Liver (tissue), 3 donors: ENCODE measurements around the gene SOX6.

ENCODE experiments used
- FOXA2 ChIP-seq: IDR thresholded peaks from 2 replicates; pipeline ENCODE4 v1.6.1; 2016; ENCODE audit warnings: antibody characterized with exemption
- GABPA ChIP-seq, 2 donors: IDR thresholded peaks in 1 of 2; conservative IDR thresholded peaks in 1 of 2; 2 replicates each; pipeline ENCODE4 v1.6.1; 2016; ENCODE audit warnings: antibody characterized with exemption in 2 of 2, mild to moderate bottlenecking in 1 of 2, moderate library complexity in 1 of 2
- JUND ChIP-seq, 2 donors: IDR thresholded peaks; 2 replicates each; pipeline ENCODE4 v1.6.1; 2016; ENCODE audit warnings: antibody characterized with exemption in 2 of 2
- RAD21 ChIP-seq, 2 donors: IDR thresholded peaks; 2 replicates each; pipeline ENCODE4 v1.6.1; 2016; ENCODE audit warnings: antibody characterized with exemption in 2 of 2, mild to moderate bottlenecking in 2 of 2
- RXRA ChIP-seq, 2 donors: IDR thresholded peaks; 2 replicates each; pipeline ENCODE4 v1.6.1; 2017 to 2018; ENCODE audit warnings: antibody characterized with exemption in 2 of 2, mild to moderate bottlenecking in 1 of 2
- SP1 ChIP-seq: IDR thresholded peaks from 2 replicates; pipeline ENCODE4 v1.6.1; 2018; ENCODE audit warnings: antibody characterized with exemption, mild to moderate bottlenecking
- TAF1 ChIP-seq: conservative IDR thresholded peaks from 2 replicates; pipeline ENCODE4 v1.6.1; 2016; ENCODE audit warnings: antibody characterized with exemption, mild to moderate bottlenecking
- YY1 ChIP-seq: IDR thresholded peaks from 2 replicates; pipeline ENCODE4 v1.6.1; 2016; ENCODE audit warnings: antibody characterized with exemption, mild to moderate bottlenecking
- TF ChIP-seq, protein P1 (sequence below): fragments of 150-350 bp; IDR thresholded peaks from 2 replicates; pipeline ENCODE4 v1.5.1; 2017; ENCODE audit warnings: improper control_type of control experiment, low read depth, low read length; ENCODE audit not compliant: missing input control
- TF ChIP-seq, protein P2 (sequence below): IDR thresholded peaks from 2 replicates; pipeline ENCODE4 v1.6.1; 2016; ENCODE audit warnings: antibody characterized with exemption, mild to moderate bottlenecking
- TF ChIP-seq, protein P3 (sequence below): IDR thresholded peaks from 2 replicates; pipeline ENCODE4 v1.6.1; 2016; ENCODE audit warnings: antibody characterized with exemption
- TF ChIP-seq, protein P4 (sequence below): IDR thresholded peaks from 2 replicates; pipeline ENCODE4 v1.6.1; 2016; ENCODE audit warnings: antibody characterized with exemption
- donor health status: healthy.
- donor health status: healthy.

DNA sequence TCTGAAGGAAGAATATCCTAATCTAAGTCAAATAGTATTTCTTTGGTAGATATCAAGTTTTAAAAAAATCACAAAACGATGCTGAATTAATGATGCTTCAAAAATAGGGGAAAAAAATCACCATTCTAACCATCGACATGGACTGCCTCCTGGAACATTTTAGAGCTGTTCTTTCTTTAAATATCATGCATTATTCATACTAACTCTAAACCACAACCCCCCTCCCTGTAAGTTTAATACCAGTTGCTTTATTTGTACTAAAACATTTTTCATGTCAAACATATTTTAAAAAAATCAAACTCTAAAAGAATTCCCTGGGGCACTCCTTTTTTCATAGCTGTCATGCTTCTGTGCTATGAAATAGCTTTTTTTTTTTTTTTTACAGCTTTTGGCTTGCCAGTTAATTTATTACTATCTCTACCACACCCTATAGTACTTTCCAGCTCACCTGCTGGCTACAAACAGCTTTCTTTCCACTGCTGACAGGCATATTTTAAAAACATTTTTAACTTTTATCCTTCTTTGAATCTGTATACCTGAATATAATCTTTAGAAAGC lies 256.9 kb downstream of the SOX6 start:
- TF ChIP-seq YY1 (no peak), RAD21 (IDR thresholded peaks at IDR 0.05) (no peak), RXRA (IDR thresholded peaks at IDR 0.05) (no peak), SP1 (no peak), JUND (IDR thresholded peaks at IDR 0.05) (no peak), GABPA (IDR thresholded peaks at IDR 0.05 in 1 of 2, conservative IDR thresholded peaks at IDR 0.05 in 1 of 2) (no peak), TAF1 (no peak), FOXA2 (no peak)
- TF ChIP-seq, protein P1, sequence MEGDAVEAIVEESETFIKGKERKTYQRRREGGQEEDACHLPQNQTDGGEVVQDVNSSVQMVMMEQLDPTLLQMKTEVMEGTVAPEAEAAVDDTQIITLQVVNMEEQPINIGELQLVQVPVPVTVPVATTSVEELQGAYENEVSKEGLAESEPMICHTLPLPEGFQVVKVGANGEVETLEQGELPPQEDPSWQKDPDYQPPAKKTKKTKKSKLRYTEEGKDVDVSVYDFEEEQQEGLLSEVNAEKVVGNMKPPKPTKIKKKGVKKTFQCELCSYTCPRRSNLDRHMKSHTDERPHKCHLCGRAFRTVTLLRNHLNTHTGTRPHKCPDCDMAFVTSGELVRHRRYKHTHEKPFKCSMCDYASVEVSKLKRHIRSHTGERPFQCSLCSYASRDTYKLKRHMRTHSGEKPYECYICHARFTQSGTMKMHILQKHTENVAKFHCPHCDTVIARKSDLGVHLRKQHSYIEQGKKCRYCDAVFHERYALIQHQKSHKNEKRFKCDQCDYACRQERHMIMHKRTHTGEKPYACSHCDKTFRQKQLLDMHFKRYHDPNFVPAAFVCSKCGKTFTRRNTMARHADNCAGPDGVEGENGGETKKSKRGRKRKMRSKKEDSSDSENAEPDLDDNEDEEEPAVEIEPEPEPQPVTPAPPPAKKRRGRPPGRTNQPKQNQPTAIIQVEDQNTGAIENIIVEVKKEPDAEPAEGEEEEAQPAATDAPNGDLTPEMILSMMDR: no peak
- TF ChIP-seq, protein P2, sequence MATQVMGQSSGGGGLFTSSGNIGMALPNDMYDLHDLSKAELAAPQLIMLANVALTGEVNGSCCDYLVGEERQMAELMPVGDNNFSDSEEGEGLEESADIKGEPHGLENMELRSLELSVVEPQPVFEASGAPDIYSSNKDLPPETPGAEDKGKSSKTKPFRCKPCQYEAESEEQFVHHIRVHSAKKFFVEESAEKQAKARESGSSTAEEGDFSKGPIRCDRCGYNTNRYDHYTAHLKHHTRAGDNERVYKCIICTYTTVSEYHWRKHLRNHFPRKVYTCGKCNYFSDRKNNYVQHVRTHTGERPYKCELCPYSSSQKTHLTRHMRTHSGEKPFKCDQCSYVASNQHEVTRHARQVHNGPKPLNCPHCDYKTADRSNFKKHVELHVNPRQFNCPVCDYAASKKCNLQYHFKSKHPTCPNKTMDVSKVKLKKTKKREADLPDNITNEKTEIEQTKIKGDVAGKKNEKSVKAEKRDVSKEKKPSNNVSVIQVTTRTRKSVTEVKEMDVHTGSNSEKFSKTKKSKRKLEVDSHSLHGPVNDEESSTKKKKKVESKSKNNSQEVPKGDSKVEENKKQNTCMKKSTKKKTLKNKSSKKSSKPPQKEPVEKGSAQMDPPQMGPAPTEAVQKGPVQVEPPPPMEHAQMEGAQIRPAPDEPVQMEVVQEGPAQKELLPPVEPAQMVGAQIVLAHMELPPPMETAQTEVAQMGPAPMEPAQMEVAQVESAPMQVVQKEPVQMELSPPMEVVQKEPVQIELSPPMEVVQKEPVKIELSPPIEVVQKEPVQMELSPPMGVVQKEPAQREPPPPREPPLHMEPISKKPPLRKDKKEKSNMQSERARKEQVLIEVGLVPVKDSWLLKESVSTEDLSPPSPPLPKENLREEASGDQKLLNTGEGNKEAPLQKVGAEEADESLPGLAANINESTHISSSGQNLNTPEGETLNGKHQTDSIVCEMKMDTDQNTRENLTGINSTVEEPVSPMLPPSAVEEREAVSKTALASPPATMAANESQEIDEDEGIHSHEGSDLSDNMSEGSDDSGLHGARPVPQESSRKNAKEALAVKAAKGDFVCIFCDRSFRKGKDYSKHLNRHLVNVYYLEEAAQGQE: no peak
- TF ChIP-seq, protein P3, sequence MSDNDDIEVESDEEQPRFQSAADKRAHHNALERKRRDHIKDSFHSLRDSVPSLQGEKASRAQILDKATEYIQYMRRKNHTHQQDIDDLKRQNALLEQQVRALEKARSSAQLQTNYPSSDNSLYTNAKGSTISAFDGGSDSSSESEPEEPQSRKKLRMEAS: no peak
- TF ChIP-seq, protein P4, sequence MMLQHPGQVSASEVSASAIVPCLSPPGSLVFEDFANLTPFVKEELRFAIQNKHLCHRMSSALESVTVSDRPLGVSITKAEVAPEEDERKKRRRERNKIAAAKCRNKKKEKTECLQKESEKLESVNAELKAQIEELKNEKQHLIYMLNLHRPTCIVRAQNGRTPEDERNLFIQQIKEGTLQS: no peak
